H1 (cell line): ENCODE results near the gene ADRM1.

ENCODE experiments used
- ASH2L ChIP-seq: fragments of 200-600, 300-600 bp; sonication (generic); IDR thresholded peaks from one replicate; pipeline ENCODE4 v1.7.1; 2017; ENCODE audit warnings: low read length
- ATF2 ChIP-seq: IDR thresholded peaks from 2 replicates; pipeline ENCODE4 v1.6.1; 2012; ENCODE audit warnings: low read length, inconsistent platforms
- CHD1 ChIP-seq: IDR thresholded peaks from 2 replicates; pipeline ENCODE4 v1.6.1; 2012; ENCODE audit warnings: low read depth, low read length, improper control_type of control experiment
- CTCF ChIP-seq, 3 experiments: IDR thresholded peaks; 1 replicate in 2 of 3; 2 replicates in 1 of 3; pipeline versions ENCODE4 v1.5.1 to v1.6.1; 2011; ENCODE audit warnings: low read length in 3 of 3, mild to moderate bottlenecking in 3 of 3, inconsistent platforms in 2 of 3, low read depth in 1 of 3, moderate library complexity in 1 of 3; ENCODE audit not compliant: insufficient read depth in 1 of 3; ENCODE audit errors: control extremely low read depth in 1 of 3
- JUN ChIP-seq: IDR thresholded peaks from 2 replicates; pipeline ENCODE4 v1.6.1; 2011; ENCODE audit warnings: low read depth, mild to moderate bottlenecking, improper control_type of control experiment, low read length
- POLR2A ChIP-seq, 2 experiments: IDR thresholded peaks; 1 replicate in 1 of 2; 2 replicates in 1 of 2; pipeline ENCODE4 v1.6.1; 2011; ENCODE audit warnings: low read depth in 2 of 2, low read length in 2 of 2, mild to moderate bottlenecking in 2 of 2; ENCODE audit errors: control extremely low read depth in 1 of 2
- SIX5 ChIP-seq: IDR thresholded peaks from 2 replicates; pipeline ENCODE4 v1.6.1; 2011; ENCODE audit warnings: mild to moderate bottlenecking, low read depth, low read length
- TAF1 ChIP-seq: IDR thresholded peaks from 2 replicates; pipeline ENCODE4 v1.6.1; 2011; ENCODE audit warnings: mild to moderate bottlenecking, low read depth, low read length
- YY1 ChIP-seq: IDR thresholded peaks from 2 replicates; pipeline ENCODE4 v1.6.1; 2011; ENCODE audit warnings: low read depth, mild to moderate bottlenecking, low read length

GRCh38 chr20:62291251-62292066 is 11.3 kb upstream of the ADRM1 start:
- TF ChIP-seq CTCF (IDR thresholded peaks at IDR 0.05; ENCODE audit: control extremely low read depth in 1 of 3, insufficient read depth in 1 of 3, low read depth in 1 of 3, low read length in 3 of 3) (no peak), CHD1 (no peak), YY1 (no peak), POLR2A (IDR thresholded peaks at IDR 0.05; ENCODE audit: control extremely low read depth in 1 of 2, low read depth in 2 of 2, low read length in 2 of 2) (no peak), ASH2L (no peak), TAF1 (no peak), JUN (no peak), ATF2 (no peak), SIX5 (no peak)
